DMS153 treated with DMSO at 0.1 percent for 48 hours (cell line): ENCODE measurements around the gene WDR86.
A peak's percentile ranks its signal among the peaks of the same experiment; 100 is the strongest.

Source experiments
- DNase-seq: peaks from one replicate; lab custom pipeline; 2025; ENCODE audit not compliant: unreplicated experiment; lab: John Stamatoyannopoulos, UW

Gene WDR86

DNA sequence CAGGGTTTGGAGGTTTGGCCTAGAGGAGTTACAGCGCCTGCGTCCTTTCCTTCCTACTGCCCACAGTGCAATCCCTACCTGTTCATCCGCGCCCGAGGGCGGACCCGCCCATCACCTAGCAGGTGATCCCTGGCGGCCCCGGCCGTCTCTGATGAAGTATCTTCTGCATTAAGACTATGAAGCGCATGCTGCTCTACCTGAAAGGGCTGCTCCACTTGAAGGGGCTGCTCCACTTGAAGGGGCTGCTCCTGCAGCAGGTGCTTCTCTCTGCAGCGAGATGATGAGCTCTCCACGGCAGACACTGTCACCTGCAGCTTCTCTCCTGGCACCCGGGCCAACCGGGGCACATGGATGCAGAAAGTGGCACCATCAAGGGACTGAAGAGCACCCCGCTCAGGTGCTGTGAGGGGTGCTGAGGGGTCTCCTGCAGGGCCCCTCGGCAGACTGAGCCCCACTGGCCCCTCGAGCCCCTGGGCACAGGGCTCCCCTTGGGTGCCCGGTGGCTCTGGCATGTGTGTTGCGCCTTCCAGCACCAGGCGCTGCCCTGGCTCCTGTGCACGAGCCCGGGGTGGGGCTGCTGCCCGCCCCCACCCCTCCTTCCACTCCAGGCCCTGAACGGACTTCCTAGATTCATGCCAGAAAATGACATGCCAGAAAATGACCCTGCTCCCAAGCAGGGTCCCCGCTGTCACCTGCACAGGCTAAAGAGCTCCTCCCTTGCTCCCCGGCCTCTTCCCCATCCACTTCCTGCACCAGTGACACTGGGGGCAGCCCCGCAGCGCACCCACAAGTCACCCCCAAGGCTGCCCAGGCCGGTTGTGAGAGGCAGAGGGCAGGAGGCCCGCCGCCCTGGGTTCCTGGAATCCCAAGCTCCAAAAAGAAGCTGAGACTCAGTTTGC, 29.4 kb downstream of the WDR86 start:
- DNase-seq: no peak

- DNase-seq: no peak
These were observed 30.2 kb downstream of the WDR86 start for GRCh38 chr7:151379534-151380198.

DNA sequence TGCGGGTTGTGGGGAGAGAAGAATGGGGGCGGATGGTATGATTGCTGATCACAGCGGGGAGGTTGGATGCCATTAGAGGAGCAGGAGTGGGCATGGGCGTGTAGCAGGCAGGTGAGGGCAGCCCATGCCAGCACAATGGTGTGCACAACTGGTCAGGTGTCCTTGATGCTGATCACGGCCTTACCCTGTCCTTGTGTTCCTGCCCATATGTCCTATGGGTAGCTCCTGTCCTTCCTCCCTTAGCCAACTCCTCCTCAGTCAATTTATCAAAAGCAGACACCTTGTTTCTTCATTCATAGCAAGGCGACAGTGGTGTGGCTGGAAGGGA, 30.7 kb downstream of the WDR86 start:
- DNase-seq: no peak

- no peak for DNase-seq
These were observed 31.2 kb downstream of the WDR86 start for GRCh38 chr7:151378496-151379192.

- DNase-seq: no peak
These were observed 31.8 kb downstream of the WDR86 start for GRCh38 chr7:151378011-151378410.

DNA sequence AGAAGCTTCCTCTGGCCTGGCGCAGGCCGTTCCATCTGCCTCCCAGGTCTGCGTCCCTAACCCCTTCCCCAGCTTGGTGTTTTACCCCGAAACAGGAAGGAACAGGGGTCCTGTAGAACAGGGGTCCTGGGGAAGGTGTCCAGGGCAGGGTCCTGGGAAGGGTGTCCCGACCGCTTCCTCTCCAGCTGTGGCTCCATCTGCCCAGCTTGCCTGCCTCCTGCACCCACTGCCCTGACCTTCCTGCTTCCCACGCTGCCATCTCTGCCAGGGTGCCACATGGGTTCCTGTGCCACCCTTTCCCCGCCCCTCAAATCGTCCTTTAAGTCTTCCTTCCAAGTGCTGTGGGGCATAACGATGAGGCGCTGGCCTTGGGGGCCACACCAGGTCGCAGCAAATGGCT, 32.4 kb downstream of the WDR86 start:
- DNase-seq: no peak

GRCh38 chr7:151376218-151376902, 33.5 kb downstream of the WDR86 start:
- no peak for DNase-seq

DNA sequence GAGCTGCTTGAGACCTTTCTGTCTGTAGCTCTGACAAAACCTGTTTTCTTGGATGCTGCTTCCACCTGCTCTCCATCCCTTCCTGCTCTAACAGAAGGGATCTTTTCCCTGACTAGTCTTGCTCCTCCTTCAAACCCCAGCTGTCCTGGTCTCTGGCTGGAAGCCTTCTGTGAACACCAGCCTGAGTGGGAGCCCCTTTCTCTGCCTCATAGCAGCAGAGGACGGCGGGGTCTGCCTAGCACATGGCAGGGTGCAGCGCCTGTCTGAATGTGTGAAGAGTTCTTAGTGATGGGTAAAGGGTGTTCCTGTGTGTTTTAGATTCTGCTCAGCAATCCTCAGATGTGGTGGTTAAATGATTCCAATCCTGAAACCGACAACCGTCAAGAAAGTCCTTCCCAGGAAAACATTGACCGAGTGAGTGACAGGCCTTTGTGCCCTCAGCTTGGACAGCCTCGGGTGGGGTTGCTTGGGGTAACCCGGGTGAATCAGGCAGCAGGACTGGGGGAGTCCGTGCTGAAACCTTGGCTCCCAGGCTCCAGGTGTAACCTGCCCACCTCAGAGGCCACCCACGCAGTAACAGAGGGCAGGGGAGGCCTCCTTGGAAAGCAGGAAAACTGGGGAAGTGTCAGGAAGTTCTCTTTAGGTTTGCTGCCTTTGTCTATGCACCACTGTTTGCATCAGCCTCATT, 34.2 kb downstream of the WDR86 start:
- DNase-seq: no peak

GRCh38 chr7:151374726-151375125, 35.1 kb downstream of the WDR86 start:
- no peak for DNase-seq

GRCh38 chr7:151374139-151374538, 35.7 kb downstream of the WDR86 start:
- DNase-seq: no peak

DNA sequence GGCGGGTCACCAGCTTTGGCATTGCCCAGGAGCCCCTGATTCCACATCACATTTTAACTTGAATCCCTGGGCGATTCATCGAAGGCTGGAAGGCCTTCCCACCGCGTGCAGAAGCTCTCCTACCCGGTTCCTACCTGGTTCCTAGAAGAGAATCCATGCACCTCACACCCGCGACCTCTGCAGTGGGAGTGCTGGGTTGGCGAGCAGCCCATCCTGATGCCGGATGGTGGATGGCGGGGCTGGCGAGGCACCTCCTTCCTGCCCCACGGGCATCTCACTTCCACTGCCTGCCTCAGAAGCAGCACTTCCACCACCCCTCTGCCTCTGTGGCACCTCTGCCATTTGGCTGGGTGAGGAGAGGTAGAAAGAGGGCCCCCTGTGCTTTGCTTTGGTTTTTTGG, 36.2 kb downstream of the WDR86 start:
- DNase-seq: no peak

GRCh38 chr7:151372612-151373265, 37.1 kb downstream of the WDR86 start:
- DNase-seq: no peak

- DNase-seq: no peak
These were observed 38.6 kb downstream of the WDR86 start for GRCh38 chr7:151371266-151371665.

GRCh38 chr7:151368136-151368571, 41.7 kb downstream of the WDR86 start:
- DNase-seq: peak; percentile 56

DNA sequence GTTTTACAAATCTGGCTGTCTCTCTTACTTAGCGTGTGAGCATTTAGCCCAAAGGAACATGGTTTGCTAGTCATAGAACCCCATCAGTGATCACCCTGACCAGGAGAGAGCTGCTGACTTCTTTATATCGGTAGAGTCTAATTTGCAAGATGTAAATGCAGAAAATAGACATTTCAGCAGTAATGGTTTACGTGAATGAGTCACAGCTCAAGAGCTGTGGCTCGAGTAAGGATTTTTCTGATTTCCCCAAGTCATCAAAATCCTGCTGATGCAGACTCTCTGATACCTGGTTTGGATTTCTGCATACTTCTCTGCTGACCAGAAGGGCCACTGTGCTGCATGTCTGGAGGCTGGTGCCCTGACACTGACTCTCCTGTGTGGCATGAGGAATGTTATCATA, 42.6 kb downstream of the WDR86 start:
- no peak for DNase-seq

- DNase-seq: no peak
These were observed 43.0 kb downstream of the WDR86 start for GRCh38 chr7:151366880-151367222.

DNA sequence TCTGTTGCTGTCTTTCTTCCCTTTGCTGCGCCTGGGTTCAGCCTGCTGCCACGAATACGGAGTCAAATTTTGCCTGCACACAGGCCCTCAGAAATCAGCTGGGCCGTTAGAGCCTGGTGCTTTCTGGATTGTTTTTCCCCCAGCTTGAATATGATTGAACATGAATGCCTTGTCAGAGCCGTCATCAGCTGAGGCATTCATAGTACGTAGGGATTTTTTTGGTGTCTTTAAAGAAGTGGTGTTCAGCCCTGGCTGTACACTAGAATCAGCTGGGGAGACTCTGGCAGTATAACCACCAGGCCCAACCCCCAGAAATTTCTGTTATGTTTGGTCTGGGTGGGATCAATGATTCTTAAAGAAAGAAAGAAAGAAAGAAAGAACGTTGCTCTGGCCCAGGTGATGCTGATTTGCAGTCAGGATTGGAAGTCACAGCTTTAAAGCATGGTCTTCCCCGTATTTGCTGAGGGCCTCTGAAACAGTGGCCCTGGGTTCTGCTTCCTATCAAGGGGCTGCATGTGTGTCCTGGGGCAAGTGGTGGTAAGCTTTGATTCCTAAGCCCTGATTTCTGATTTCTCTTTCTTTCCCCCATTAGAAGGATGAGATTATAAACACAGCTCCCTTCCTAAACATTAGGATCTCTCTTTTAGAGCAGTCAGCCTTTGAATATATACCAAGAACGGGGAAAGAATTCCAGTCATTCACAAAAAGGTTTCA, 43.5 kb downstream of the WDR86 start:
- no peak for DNase-seq

GRCh38 chr7:151363182-151363581, 46.7 kb downstream of the WDR86 start:
- DNase-seq: no peak

- no peak for DNase-seq
These were observed 48.5 kb downstream of the WDR86 start for GRCh38 chr7:151361193-151361959.
